WTC11 (cell line): Measurements from ENCODE around the gene TCEAL4. TPM values are rescaled to one million over a fixed set of nuclear protein-coding genes. Genes with fewer than 3 reads are reported as not detected.

ENCODE experiments used
- ATAC-seq: fragments of 200-7000 bp; cut with Tn5 transposase; 2 replicates; pipeline ENCODE4 v1.10.0; 2021; ENCODE audit warnings: mild to moderate bottlenecking, moderate library complexity
- CTCF ChIA-PET: fragments of 300-600 bp; sonication (Branson Sonifier 250); formaldehyde crosslinking; loops from one replicate; lab custom pipeline; 2021; ENCODE audit warnings: antibody characterized with exemption; lab: Charles Lee
- POLR2A ChIA-PET: fragments of 350-600 bp; sonication (Branson Sonifier 250); formaldehyde crosslinking; loops from one replicate; lab custom pipeline; 2021; ENCODE audit warnings: antibody characterized with exemption; lab: Charles Lee
- DNase-seq: peaks from one replicate; pipeline ENCODE4 v3.0.0; 2021; ENCODE audit warnings: low spot score
- H3K27ac Mint-ChIP-seq: 2 replicates; pipeline ENCODE4 v1.8.0; 2021; ENCODE audit warnings: mixed read lengths
- H3K27me3 Mint-ChIP-seq: 2 replicates; pipeline ENCODE4 v1.8.0; 2021; ENCODE audit warnings: low read depth, mild to moderate bottlenecking, moderate library complexity, mixed read lengths
- H3K36me3 Mint-ChIP-seq: 2 replicates; pipeline ENCODE4 v1.8.0; 2021; ENCODE audit warnings: mixed read lengths
- H3K4me1 Mint-ChIP-seq: 2 replicates; pipeline ENCODE4 v1.8.0; 2022; ENCODE audit warnings: mixed read lengths
- H3K4me3 Mint-ChIP-seq: 2 replicates; pipeline ENCODE4 v1.8.0; 2021; ENCODE audit warnings: mild to moderate bottlenecking, moderate library complexity, mixed read lengths
- H3K9me3 Mint-ChIP-seq: 2 replicates; pipeline ENCODE4 v1.8.0; 2021; ENCODE audit warnings: mixed read lengths
- CREB1 ChIP-seq: sonication (generic); formaldehyde crosslinking; IDR thresholded peaks from 2 replicates; pipeline ENCODE4 v1.8.0; 2023; ENCODE audit warnings: mild to moderate bottlenecking, missing genetic modification reagents
- MXD4 ChIP-seq: fragments of 250-450 bp; sonication (Bioruptor Pico); IDR thresholded peaks from 2 replicates; pipeline ENCODE4 v1.8.0; 2021; ENCODE audit warnings: mild to moderate bottlenecking, moderate library complexity, borderline replicate concordance
- OVOL2 ChIP-seq: fragments of 250-450 bp; sonication (Bioruptor Pico); IDR thresholded peaks from 2 replicates; pipeline ENCODE4 v1.9.0; 2021; ENCODE audit warnings: mild to moderate bottlenecking, borderline replicate concordance
- PRDM15 ChIP-seq: sonication (generic); formaldehyde crosslinking; IDR thresholded peaks from 2 replicates; pipeline ENCODE4 v1.8.0; 2022; ENCODE audit warnings: missing genetic modification reagents
- SMAD3 ChIP-seq: sonication (generic); formaldehyde crosslinking; IDR thresholded peaks from 2 replicates; pipeline ENCODE4 v1.8.0; 2022; ENCODE audit warnings: missing genetic modification reagents, mild to moderate bottlenecking, borderline replicate concordance
- SP1 ChIP-seq: sonication (generic); formaldehyde crosslinking; conservative IDR thresholded peaks from 2 replicates; pipeline ENCODE4 v1.8.1; 2022; ENCODE audit warnings: missing genetic modification reagents
- STAT6 ChIP-seq: sonication (generic); formaldehyde crosslinking; conservative IDR thresholded peaks from 2 replicates; pipeline ENCODE4 v1.8.1; 2023; ENCODE audit warnings: mild to moderate bottlenecking, low read depth, missing genetic modification reagents, moderate library complexity
- ZNF138 ChIP-seq: sonication (generic); formaldehyde crosslinking; conservative IDR thresholded peaks from 2 replicates; pipeline ENCODE4 v1.8.1; 2022; ENCODE audit warnings: mild to moderate bottlenecking, moderate library complexity, missing genetic modification reagents
- ZNF219 ChIP-seq: sonication (generic); formaldehyde crosslinking; IDR thresholded peaks from 2 replicates; pipeline ENCODE4 v1.8.0; 2023; ENCODE audit warnings: missing genetic modification reagents, mild to moderate bottlenecking, borderline replicate concordance
- ZNF281 ChIP-seq: sonication (generic); formaldehyde crosslinking; IDR thresholded peaks from 2 replicates; pipeline ENCODE4 v1.8.0; 2023; ENCODE audit warnings: mild to moderate bottlenecking, missing genetic modification reagents
- ZNF396 ChIP-seq: fragments of 250-450 bp; sonication (Bioruptor Pico); IDR thresholded peaks from 2 replicates; pipeline ENCODE4 v1.8.0; 2021; ENCODE audit warnings: mild to moderate bottlenecking, moderate library complexity, borderline replicate concordance
- total RNA-seq: library from RNA; stranded (reverse); gene quantifications from 3 replicates; pipeline ENCODE4 v1.2.3, GENCODE V29; 2021
- TF ChIP-seq, protein P1 (sequence below): fragments of 250-450 bp; sonication (Bioruptor Pico); IDR thresholded peaks from 2 replicates; pipeline ENCODE4 v1.9.0; 2021; ENCODE audit warnings: mild to moderate bottlenecking, borderline replicate concordance
- TF ChIP-seq, protein P2 (sequence below): sonication (generic); formaldehyde crosslinking; IDR thresholded peaks from 2 replicates; pipeline ENCODE4 v1.8.1; 2022; ENCODE audit warnings: low read depth, missing genetic modification reagents, borderline replicate concordance
- TF ChIP-seq, protein P3 (sequence below): sonication (generic); formaldehyde crosslinking; IDR thresholded peaks from 2 replicates; pipeline ENCODE4 v1.8.0; 2022; ENCODE audit warnings: mild to moderate bottlenecking, missing genetic modification reagents
- TF ChIP-seq, protein P4 (sequence below): sonication (generic); formaldehyde crosslinking; IDR thresholded peaks from 2 replicates; pipeline ENCODE4 v1.8.1; 2023; ENCODE audit warnings: mild to moderate bottlenecking, moderate library complexity, missing genetic modification reagents

TCEAL4 gene
- total RNA-seq, 1 experiment from 2014 or later: 46.4 TPM

DNA sequence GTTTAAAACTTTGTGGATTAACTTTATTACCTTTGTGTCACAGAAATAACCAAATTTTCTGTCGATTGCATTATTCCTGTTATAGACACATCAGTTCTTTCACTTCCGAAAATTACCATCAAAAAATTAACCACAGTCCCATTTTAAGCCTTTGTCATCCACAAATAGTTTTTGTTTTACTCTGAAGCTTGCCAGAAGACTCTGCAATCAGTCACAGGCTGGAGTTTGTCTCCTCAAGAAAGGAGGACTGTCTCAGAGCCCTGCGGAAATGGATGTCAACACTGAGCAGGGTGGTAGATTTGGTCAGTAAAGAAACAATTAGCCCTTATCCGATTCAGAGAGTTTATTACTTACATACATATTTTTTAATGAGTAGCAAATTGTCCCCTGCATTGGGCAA lies 20.1 kb upstream of the TCEAL4 start:
- ChIA-PET CTCF (no interaction called here), POLR2A (no interaction called here)
- H3K27me3 Mint-ChIP-seq: peaks cover 20% of the 10 kb centered on the region
- no peak overlapping the region for H3K4me3 Mint-ChIP-seq
- H3K27ac Mint-ChIP-seq: no peak overlapping the region
- no peaks in the 10 kb centered on the region for H3K36me3 Mint-ChIP-seq
- ATAC-seq (no peak), DNase-seq (no peak)
- no peaks in the 10 kb centered on the region for H3K4me1 Mint-ChIP-seq
- no peaks in the 10 kb centered on the region for H3K9me3 Mint-ChIP-seq
- TF ChIP-seq PRDM15 (CRISPR knock-in tag): no peak
- no peak for TF ChIP-seq SMAD3 (CRISPR knock-in tag)
- TF ChIP-seq, protein P1, sequence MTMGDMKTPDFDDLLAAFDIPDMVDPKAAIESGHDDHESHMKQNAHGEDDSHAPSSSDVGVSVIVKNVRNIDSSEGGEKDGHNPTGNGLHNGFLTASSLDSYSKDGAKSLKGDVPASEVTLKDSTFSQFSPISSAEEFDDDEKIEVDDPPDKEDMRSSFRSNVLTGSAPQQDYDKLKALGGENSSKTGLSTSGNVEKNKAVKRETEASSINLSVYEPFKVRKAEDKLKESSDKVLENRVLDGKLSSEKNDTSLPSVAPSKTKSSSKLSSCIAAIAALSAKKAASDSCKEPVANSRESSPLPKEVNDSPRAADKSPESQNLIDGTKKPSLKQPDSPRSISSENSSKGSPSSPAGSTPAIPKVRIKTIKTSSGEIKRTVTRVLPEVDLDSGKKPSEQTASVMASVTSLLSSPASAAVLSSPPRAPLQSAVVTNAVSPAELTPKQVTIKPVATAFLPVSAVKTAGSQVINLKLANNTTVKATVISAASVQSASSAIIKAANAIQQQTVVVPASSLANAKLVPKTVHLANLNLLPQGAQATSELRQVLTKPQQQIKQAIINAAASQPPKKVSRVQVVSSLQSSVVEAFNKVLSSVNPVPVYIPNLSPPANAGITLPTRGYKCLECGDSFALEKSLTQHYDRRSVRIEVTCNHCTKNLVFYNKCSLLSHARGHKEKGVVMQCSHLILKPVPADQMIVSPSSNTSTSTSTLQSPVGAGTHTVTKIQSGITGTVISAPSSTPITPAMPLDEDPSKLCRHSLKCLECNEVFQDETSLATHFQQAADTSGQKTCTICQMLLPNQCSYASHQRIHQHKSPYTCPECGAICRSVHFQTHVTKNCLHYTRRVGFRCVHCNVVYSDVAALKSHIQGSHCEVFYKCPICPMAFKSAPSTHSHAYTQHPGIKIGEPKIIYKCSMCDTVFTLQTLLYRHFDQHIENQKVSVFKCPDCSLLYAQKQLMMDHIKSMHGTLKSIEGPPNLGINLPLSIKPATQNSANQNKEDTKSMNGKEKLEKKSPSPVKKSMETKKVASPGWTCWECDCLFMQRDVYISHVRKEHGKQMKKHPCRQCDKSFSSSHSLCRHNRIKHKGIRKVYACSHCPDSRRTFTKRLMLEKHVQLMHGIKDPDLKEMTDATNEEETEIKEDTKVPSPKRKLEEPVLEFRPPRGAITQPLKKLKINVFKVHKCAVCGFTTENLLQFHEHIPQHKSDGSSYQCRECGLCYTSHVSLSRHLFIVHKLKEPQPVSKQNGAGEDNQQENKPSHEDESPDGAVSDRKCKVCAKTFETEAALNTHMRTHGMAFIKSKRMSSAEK (CRISPR knock-in tag): no peak
- no peak for TF ChIP-seq STAT6
- no peak for TF ChIP-seq ZNF281
- TF ChIP-seq ZNF396: no peak

- Mint-ChIP-seq H3K4me1 (no peaks in the 10 kb centered on the region), H3K27me3 (peaks cover 20% of the 10 kb centered on the region), H3K36me3 (no peaks in the 10 kb centered on the region), H3K4me3 (no peak overlapping the region), H3K27ac (no peak overlapping the region), H3K9me3 (no peaks in the 10 kb centered on the region)
- CTCF ChIA-PET: no interaction called here
- POLR2A ChIA-PET: no interaction called here
- ATAC-seq: no peak
- DNase-seq: no peak
- TF ChIP-seq, protein P2, sequence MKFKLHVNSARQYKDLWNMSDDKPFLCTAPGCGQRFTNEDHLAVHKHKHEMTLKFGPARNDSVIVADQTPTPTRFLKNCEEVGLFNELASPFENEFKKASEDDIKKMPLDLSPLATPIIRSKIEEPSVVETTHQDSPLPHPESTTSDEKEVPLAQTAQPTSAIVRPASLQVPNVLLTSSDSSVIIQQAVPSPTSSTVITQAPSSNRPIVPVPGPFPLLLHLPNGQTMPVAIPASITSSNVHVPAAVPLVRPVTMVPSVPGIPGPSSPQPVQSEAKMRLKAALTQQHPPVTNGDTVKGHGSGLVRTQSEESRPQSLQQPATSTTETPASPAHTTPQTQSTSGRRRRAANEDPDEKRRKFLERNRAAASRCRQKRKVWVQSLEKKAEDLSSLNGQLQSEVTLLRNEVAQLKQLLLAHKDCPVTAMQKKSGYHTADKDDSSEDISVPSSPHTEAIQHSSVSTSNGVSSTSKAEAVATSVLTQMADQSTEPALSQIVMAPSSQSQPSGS (CRISPR knock-in tag): no peak
- TF ChIP-seq, protein P3, sequence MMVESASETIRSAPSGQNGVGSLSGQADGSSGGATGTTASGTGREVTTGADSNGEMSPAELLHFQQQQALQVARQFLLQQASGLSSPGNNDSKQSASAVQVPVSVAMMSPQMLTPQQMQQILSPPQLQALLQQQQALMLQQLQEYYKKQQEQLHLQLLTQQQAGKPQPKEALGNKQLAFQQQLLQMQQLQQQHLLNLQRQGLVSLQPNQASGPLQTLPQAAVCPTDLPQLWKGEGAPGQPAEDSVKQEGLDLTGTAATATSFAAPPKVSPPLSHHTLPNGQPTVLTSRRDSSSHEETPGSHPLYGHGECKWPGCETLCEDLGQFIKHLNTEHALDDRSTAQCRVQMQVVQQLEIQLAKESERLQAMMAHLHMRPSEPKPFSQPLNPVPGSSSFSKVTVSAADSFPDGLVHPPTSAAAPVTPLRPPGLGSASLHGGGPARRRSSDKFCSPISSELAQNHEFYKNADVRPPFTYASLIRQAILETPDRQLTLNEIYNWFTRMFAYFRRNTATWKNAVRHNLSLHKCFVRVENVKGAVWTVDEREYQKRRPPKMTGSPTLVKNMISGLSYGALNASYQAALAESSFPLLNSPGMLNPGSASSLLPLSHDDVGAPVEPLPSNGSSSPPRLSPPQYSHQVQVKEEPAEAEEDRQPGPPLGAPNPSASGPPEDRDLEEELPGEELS (CRISPR knock-in tag): no peak
- no peak for TF ChIP-seq ZNF138 (CRISPR knock-in tag)
- TF ChIP-seq OVOL2: no peak
- TF ChIP-seq, protein P4, sequence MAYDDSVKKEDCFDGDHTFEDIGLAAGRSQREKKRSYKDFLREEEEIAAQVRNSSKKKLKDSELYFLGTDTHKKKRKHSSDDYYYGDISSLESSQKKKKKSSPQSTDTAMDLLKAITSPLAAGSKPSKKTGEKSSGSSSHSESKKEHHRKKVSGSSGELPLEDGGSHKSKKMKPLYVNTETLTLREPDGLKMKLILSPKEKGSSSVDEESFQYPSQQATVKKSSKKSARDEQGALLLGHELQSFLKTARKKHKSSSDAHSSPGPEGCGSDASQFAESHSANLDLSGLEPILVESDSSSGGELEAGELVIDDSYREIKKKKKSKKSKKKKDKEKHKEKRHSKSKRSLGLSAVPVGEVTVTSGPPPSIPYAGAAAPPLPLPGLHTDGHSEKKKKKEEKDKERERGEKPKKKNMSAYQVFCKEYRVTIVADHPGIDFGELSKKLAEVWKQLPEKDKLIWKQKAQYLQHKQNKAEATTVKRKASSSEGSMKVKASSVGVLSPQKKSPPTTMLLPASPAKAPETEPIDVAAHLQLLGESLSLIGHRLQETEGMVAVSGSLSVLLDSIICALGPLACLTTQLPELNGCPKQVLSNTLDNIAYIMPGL: no peak
- no peak for TF ChIP-seq CREB1 (CRISPR knock-in tag)
- TF ChIP-seq MXD4 (CRISPR knock-in tag): no peak
- no peak for TF ChIP-seq SP1
- no peak for TF ChIP-seq ZNF219
Observed at GRCh38 chrX:103565752-103566151, 19.6 kb upstream of the TCEAL4 start.
